Osteocyte (in vitro differentiated cells): ENCODE results near the gene TBC1D16. TPM values are rescaled to one million over a fixed set of nuclear protein-coding genes. Genes with fewer than 3 reads are reported as not detected.

ENCODE experiments used
- DNase-seq: peaks from one replicate; pipeline ENCODE4 v3.0.0; 2021; ENCODE audit warnings: mixed read lengths; ENCODE audit not compliant: unreplicated experiment; ENCODE audit errors: extremely low spot score
- H3K27ac Mint-ChIP-seq: one replicate; pipeline ENCODE4 v1.8.0; 2021; ENCODE audit warnings: mild to moderate bottlenecking, mixed read lengths; ENCODE audit not compliant: unreplicated experiment
- H3K27me3 Mint-ChIP-seq: one replicate; pipeline ENCODE4 v1.8.0; 2021; ENCODE audit warnings: mixed read lengths; ENCODE audit not compliant: unreplicated experiment
- H3K36me3 Mint-ChIP-seq: one replicate; pipeline ENCODE4 v1.8.0; 2021; ENCODE audit warnings: mixed read lengths; ENCODE audit not compliant: unreplicated experiment
- H3K4me1 Mint-ChIP-seq: one replicate; pipeline ENCODE4 v1.8.0; 2021; ENCODE audit warnings: mixed read lengths; ENCODE audit not compliant: unreplicated experiment
- H3K4me3 Mint-ChIP-seq: one replicate; pipeline ENCODE4 v1.8.0; 2021; ENCODE audit warnings: mild to moderate bottlenecking, moderate library complexity, mixed read lengths; ENCODE audit not compliant: unreplicated experiment
- H3K9me3 Mint-ChIP-seq: one replicate; pipeline ENCODE4 v1.8.0; 2021; ENCODE audit warnings: mixed read lengths; ENCODE audit not compliant: unreplicated experiment
- CTCF ChIP-seq: fragments of 200-600 bp; sonication (generic); IDR thresholded peaks from 2 replicates; pipeline ENCODE4 v1.5.0; 2021; ENCODE audit warnings: antibody characterized with exemption, mild to moderate bottlenecking, moderate library complexity
- total RNA-seq: library from RNA; stranded (reverse); gene quantifications from 2 replicates; pipeline ENCODE4 v1.2.1, GENCODE V29; 2021

Gene TBC1D16
- total RNA-seq, 1 donor from 2014 or later, result 45.9 TPM

GRCh38 chr17:79921411-79922115 lies 114.1 kb downstream of the TBC1D16 start:
- no peak for TF ChIP-seq CTCF
- Mint-ChIP-seq H3K36me3 (no peaks in the 10 kb centered on the region), H3K27ac (no peak overlapping the region), H3K4me1 (peaks cover 20% of the 10 kb centered on the region), H3K27me3 (peaks cover 3% of the 10 kb centered on the region), H3K4me3 (no peak overlapping the region), H3K9me3 (no peaks in the 10 kb centered on the region)
- no peak for DNase-seq

GRCh38 chr17:79920751-79921410 lies 114.8 kb downstream of the TBC1D16 start:
- Mint-ChIP-seq H3K27ac (no peak overlapping the region), H3K27me3 (peaks cover 3% of the 10 kb centered on the region), H3K4me1 (peaks cover 16% of the 10 kb centered on the region), H3K4me3 (no peak overlapping the region), H3K9me3 (no peaks in the 10 kb centered on the region), H3K36me3 (no peaks in the 10 kb centered on the region)
- no peak for DNase-seq
- TF ChIP-seq CTCF, result no peak

GRCh38 chr17:79919862-79920720 lies 115.6 kb downstream of the TBC1D16 start:
- no peak for TF ChIP-seq CTCF
- no peak overlapping the region for H3K4me3 Mint-ChIP-seq
- no peaks in the 10 kb centered on the region for H3K36me3 Mint-ChIP-seq

GRCh38 chr17:79919164-79919585 lies 116.5 kb downstream of the TBC1D16 start:
- TF ChIP-seq CTCF, result no peak
- no peak overlapping the region for H3K4me3 Mint-ChIP-seq
- H3K27me3 Mint-ChIP-seq, result peaks cover 3% of the 10 kb centered on the region
- H3K27ac Mint-ChIP-seq, result no peak overlapping the region
- H3K4me1 Mint-ChIP-seq, result peaks cover 7% of the 10 kb centered on the region
- H3K36me3 Mint-ChIP-seq, result no peaks in the 10 kb centered on the region
- DNase-seq, result no peak
- H3K9me3 Mint-ChIP-seq, result no peaks in the 10 kb centered on the region

More at GRCh38 chr17:79919862-79920720, 115.6 kb downstream of the TBC1D16 start:
- Mint-ChIP-seq H3K4me1 (peaks cover 13% of the 10 kb centered on the region), H3K27me3 (peaks cover 3% of the 10 kb centered on the region), H3K27ac (no peak overlapping the region), H3K9me3 (no peaks in the 10 kb centered on the region)
- DNase-seq, result no peak
